ENCODE data around the gene MTR. TPM values are rescaled to one million over a fixed set of nuclear protein-coding genes. Genes with fewer than 3 reads are reported as not detected.

MTR gene
- total RNA-seq, 1 experiment from 2014 or later, result 27.5 TPM

DNA sequence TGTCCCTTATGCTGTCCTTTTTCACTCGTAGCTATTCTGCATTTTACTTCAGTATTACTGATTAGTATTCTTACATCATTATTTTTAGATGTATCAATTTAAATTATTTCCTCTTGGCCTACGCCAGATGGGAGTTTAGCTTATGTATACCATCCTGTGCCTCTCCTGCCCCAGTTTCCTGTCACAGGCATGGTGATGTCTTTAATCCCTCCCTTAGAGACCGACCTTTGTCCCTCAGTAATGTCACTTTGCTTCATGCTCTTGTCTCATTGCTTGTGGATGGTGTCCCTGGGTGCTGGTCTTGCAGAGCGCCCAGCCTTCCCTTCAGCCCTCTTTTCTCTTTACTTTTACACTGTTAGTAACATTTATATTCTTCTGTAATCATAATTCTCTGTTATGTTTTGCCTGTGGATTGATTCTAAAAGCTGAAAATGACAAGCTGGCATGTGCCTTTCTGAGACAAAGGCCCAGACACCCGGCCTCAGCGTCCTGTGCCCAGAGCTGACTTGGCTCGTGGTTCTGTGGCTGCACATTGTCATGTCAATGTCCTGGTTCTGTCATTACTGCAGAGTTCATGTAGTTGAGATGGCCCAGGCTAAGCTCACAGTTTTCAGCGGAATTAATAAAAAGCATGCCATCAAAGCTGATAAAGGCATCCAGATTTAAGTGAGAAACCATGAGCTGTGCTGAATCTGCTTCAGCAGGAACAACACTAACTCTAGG, 100.7 kb downstream of the MTR start (continued):
- TF ChIP-seq, protein P1, sequence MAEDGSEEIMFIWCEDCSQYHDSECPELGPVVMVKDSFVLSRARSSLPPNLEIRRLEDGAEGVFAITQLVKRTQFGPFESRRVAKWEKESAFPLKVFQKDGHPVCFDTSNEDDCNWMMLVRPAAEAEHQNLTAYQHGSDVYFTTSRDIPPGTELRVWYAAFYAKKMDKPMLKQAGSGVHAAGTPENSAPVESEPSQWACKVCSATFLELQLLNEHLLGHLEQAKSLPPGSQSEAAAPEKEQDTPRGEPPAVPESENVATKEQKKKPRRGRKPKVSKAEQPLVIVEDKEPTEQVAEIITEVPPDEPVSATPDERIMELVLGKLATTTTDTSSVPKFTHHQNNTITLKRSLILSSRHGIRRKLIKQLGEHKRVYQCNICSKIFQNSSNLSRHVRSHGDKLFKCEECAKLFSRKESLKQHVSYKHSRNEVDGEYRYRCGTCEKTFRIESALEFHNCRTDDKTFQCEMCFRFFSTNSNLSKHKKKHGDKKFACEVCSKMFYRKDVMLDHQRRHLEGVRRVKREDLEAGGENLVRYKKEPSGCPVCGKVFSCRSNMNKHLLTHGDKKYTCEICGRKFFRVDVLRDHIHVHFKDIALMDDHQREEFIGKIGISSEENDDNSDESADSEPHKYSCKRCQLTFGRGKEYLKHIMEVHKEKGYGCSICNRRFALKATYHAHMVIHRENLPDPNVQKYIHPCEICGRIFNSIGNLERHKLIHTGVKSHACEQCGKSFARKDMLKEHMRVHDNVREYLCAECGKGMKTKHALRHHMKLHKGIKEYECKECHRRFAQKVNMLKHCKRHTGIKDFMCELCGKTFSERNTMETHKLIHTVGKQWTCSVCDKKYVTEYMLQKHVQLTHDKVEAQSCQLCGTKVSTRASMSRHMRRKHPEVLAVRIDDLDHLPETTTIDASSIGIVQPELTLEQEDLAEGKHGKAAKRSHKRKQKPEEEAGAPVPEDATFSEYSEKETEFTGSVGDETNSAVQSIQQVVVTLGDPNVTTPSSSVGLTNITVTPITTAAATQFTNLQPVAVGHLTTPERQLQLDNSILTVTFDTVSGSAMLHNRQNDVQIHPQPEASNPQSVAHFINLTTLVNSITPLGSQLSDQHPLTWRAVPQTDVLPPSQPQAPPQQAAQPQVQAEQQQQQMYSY (CRISPR knock-in tag; IDR thresholded peaks at IDR 0.05), result no peak

DNA sequence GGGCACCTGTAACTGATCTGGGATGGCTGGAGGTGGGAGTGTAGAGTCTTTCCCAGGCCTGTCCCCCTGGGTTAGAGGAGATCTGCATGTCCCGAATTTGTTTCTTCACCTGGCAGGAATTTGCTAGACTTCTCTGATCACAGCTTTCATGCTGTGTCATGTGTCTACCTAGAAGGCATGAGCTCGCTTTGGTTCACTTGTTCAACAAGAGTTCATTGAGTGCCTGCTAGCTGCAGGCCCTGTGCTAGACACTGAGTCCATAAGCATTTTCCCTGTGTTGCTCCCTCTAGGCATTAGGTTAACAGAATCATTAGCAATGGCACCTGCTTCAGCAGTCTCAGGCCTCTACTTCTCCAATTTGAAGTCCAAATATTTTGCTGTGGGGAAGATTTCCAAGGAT, 101.6 kb downstream of the MTR start:
- TF ChIP-seq, protein P2, sequence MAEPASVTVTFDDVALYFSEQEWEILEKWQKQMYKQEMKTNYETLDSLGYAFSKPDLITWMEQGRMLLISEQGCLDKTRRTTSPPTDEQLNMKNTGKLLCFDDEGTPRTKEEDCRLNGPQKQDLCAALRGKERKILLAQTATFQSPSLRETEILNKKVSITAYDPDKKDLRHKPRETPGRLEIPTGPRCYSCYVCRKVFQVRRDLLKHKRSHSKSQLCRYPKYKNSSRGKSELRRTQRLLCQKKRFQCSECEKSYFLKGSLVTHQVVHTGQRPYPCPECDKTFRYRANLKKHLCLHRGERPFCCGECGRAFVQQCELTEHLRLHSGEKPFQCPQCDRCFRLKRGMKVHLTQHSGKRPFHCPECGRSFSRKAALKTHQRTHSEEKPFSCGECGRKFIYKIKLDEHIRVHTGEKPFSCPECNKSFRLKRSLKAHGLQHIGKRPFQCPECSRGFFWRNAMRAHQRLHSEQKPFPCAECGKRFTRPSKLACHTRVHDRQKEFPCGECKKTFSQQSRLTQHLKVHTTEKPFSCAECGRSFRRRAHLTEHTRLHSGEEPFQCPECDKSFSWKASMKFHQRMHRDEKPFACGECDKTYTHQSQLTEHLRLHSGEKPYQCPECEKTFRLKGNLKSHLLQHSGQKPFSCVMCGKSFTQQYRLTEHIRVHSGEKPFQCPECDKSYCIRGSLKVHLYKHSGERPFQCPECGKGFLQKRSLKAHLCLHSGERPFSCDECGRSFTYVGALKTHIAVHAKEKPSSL (CRISPR knock-in tag; conservative IDR thresholded peaks at IDR 0.05), result no peak
- TF ChIP-seq, protein P3, sequence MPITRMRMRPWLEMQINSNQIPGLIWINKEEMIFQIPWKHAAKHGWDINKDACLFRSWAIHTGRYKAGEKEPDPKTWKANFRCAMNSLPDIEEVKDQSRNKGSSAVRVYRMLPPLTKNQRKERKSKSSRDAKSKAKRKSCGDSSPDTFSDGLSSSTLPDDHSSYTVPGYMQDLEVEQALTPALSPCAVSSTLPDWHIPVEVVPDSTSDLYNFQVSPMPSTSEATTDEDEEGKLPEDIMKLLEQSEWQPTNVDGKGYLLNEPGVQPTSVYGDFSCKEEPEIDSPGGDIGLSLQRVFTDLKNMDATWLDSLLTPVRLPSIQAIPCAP (CRISPR knock-in tag; IDR thresholded peaks at IDR 0.05), result no peak
- TF ChIP-seq, protein P4, sequence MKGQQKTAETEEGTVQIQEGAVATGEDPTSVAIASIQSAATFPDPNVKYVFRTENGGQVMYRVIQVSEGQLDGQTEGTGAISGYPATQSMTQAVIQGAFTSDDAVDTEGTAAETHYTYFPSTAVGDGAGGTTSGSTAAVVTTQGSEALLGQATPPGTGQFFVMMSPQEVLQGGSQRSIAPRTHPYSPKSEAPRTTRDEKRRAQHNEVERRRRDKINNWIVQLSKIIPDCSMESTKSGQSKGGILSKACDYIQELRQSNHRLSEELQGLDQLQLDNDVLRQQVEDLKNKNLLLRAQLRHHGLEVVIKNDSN (CRISPR knock-in tag; IDR thresholded peaks at IDR 0.05), result no peak
- TF ChIP-seq, protein P5, sequence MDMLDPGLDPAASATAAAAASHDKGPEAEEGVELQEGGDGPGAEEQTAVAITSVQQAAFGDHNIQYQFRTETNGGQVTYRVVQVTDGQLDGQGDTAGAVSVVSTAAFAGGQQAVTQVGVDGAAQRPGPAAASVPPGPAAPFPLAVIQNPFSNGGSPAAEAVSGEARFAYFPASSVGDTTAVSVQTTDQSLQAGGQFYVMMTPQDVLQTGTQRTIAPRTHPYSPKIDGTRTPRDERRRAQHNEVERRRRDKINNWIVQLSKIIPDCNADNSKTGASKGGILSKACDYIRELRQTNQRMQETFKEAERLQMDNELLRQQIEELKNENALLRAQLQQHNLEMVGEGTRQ (CRISPR knock-in tag; IDR thresholded peaks at IDR 0.05), result no peak
- TF ChIP-seq ZNF423 (CRISPR knock-in tag; IDR thresholded peaks at IDR 0.05) (no peak), CBFB (CRISPR knock-in tag; IDR thresholded peaks at IDR 0.05; ENCODE audit: low read depth) (no peak), SMAD4 (CRISPR knock-in tag; IDR thresholded peaks at IDR 0.05) (no peak), TEAD1 (CRISPR knock-in tag; IDR thresholded peaks at IDR 0.05) (no peak), KAT7 (CRISPR knock-in tag; IDR thresholded peaks at IDR 0.05; ENCODE audit: borderline replicate concordance) (no peak)
- TF ChIP-seq, protein P6, sequence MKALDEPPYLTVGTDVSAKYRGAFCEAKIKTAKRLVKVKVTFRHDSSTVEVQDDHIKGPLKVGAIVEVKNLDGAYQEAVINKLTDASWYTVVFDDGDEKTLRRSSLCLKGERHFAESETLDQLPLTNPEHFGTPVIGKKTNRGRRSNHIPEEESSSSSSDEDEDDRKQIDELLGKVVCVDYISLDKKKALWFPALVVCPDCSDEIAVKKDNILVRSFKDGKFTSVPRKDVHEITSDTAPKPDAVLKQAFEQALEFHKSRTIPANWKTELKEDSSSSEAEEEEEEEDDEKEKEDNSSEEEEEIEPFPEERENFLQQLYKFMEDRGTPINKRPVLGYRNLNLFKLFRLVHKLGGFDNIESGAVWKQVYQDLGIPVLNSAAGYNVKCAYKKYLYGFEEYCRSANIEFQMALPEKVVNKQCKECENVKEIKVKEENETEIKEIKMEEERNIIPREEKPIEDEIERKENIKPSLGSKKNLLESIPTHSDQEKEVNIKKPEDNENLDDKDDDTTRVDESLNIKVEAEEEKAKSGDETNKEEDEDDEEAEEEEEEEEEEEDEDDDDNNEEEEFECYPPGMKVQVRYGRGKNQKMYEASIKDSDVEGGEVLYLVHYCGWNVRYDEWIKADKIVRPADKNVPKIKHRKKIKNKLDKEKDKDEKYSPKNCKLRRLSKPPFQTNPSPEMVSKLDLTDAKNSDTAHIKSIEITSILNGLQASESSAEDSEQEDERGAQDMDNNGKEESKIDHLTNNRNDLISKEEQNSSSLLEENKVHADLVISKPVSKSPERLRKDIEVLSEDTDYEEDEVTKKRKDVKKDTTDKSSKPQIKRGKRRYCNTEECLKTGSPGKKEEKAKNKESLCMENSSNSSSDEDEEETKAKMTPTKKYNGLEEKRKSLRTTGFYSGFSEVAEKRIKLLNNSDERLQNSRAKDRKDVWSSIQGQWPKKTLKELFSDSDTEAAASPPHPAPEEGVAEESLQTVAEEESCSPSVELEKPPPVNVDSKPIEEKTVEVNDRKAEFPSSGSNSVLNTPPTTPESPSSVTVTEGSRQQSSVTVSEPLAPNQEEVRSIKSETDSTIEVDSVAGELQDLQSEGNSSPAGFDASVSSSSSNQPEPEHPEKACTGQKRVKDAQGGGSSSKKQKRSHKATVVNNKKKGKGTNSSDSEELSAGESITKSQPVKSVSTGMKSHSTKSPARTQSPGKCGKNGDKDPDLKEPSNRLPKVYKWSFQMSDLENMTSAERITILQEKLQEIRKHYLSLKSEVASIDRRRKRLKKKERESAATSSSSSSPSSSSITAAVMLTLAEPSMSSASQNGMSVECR (CRISPR knock-in tag; IDR thresholded peaks at IDR 0.05; ENCODE audit: borderline replicate concordance), result no peak
- TF ChIP-seq, protein P7, sequence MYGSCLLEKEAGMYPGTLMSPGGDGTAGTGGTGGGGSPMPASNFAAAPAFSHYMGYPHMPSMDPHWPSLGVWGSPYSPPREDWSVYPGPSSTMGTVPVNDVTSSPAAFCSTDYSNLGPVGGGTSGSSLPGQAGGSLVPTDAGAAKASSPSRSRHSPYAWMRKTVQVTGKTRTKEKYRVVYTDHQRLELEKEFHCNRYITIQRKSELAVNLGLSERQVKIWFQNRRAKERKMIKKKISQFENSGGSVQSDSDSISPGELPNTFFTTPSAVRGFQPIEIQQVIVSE (CRISPR knock-in tag; IDR thresholded peaks at IDR 0.05; ENCODE audit: borderline replicate concordance), result no peak
- TF ChIP-seq, protein P8, sequence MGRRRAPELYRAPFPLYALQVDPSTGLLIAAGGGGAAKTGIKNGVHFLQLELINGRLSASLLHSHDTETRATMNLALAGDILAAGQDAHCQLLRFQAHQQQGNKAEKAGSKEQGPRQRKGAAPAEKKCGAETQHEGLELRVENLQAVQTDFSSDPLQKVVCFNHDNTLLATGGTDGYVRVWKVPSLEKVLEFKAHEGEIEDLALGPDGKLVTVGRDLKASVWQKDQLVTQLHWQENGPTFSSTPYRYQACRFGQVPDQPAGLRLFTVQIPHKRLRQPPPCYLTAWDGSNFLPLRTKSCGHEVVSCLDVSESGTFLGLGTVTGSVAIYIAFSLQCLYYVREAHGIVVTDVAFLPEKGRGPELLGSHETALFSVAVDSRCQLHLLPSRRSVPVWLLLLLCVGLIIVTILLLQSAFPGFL (CRISPR knock-in tag; IDR thresholded peaks at IDR 0.05; ENCODE audit: borderline replicate concordance), result no peak
- peak overlapping the region; percentile 22; the same call in 1 of the 2 replicates for H3K27ac Mint-ChIP-seq
- ATAC-seq (no peak), DNase-seq (ENCODE audit: low spot score) (no peak)
- CTCF ChIA-PET, result interaction anchor here (0.6 kb wide), 1 partner anchor 287 kb away, joined by 6 read pairs; no protein-coding TSS in a partner anchor
- H3K9me3 Mint-ChIP-seq, result no peaks in the 10 kb centered on the region
- no peaks in the 10 kb centered on the region for H3K27me3 Mint-ChIP-seq (ENCODE audit: low read depth)
- H3K36me3 Mint-ChIP-seq, result peaks cover 62% of the 10 kb centered on the region
- no peak overlapping the region for H3K4me3 Mint-ChIP-seq
- H3K4me1 Mint-ChIP-seq, result no peaks in the 10 kb centered on the region
- POLR2A ChIA-PET, result no interaction called here

Data from WTC11 (cell line).